B cell (primary cell): Measurements from ENCODE around the gene SYCP2.

Experiments
- CTCF ChIP-seq: fragments of 200-600 bp; IDR thresholded peaks from one replicate; pipeline ENCODE4 v1.8.0; 2022; ENCODE audit warnings: antibody characterized with exemption, mild to moderate bottlenecking
- EZH2 ChIP-seq: IDR thresholded peaks from 2 replicates; pipeline ENCODE4 v1.6.1; 2012; ENCODE audit warnings: borderline replicate concordance, low read depth, mild to moderate bottlenecking, moderate library complexity, low read length; ENCODE audit not compliant: insufficient read depth, poor library complexity, severe bottlenecking

- TF ChIP-seq CTCF (no peak), EZH2 (no peak)
Observed at GRCh38 chr20:59938221-59938620, 4.8 kb upstream of the SYCP2 start.
